Activated CD4-positive, alpha-beta T cell treated with anti-CD3 and anti-CD28 coated beads, Interleukin-2, amount 10 ng/mL, durations not matched to agents 24 days and 14 days (primary cell): Measurements from ENCODE around the gene GPR146. TPM values are rescaled to one million over a fixed set of nuclear protein-coding genes. Genes with fewer than 3 reads are reported as not detected.

Experiments
- DNase-seq: peaks from one replicate; pipeline ENCODE4 v3.0.0; 2022
- H3K27ac Mint-ChIP-seq: one replicate; pipeline ENCODE4 v1.8.0; 2022; ENCODE audit warnings: mild to moderate bottlenecking, mixed read lengths
- H3K27me3 Mint-ChIP-seq: one replicate; pipeline ENCODE4 v1.8.0; 2022; ENCODE audit warnings: mixed read lengths
- H3K36me3 Mint-ChIP-seq: one replicate; pipeline ENCODE4 v1.8.0; 2022; ENCODE audit warnings: low read depth, mild to moderate bottlenecking, mixed read lengths
- H3K4me1 Mint-ChIP-seq: one replicate; pipeline ENCODE4 v1.8.0; 2021; ENCODE audit warnings: mixed read lengths
- H3K4me3 Mint-ChIP-seq: one replicate; pipeline ENCODE4 v1.8.0; 2022; ENCODE audit warnings: mild to moderate bottlenecking, moderate library complexity, mixed read lengths
- H3K9me3 Mint-ChIP-seq: one replicate; pipeline ENCODE4 v1.8.0; 2021; ENCODE audit warnings: mixed read lengths
- intact Hi-C: fragments of 100-400 bp; cut with micrococcal nuclease; formaldehyde crosslinking; loops from one replicate; pipeline ENCODE4 v1.15.1; 2023
- total RNA-seq: library from RNA; stranded (reverse); gene quantifications from 2 replicates; pipeline ENCODE4 v1.2.3, GENCODE V29; 2022

GPR146 gene
- total RNA-seq, 1 donor from 2014 or later, result 2.5 TPM

DNA sequence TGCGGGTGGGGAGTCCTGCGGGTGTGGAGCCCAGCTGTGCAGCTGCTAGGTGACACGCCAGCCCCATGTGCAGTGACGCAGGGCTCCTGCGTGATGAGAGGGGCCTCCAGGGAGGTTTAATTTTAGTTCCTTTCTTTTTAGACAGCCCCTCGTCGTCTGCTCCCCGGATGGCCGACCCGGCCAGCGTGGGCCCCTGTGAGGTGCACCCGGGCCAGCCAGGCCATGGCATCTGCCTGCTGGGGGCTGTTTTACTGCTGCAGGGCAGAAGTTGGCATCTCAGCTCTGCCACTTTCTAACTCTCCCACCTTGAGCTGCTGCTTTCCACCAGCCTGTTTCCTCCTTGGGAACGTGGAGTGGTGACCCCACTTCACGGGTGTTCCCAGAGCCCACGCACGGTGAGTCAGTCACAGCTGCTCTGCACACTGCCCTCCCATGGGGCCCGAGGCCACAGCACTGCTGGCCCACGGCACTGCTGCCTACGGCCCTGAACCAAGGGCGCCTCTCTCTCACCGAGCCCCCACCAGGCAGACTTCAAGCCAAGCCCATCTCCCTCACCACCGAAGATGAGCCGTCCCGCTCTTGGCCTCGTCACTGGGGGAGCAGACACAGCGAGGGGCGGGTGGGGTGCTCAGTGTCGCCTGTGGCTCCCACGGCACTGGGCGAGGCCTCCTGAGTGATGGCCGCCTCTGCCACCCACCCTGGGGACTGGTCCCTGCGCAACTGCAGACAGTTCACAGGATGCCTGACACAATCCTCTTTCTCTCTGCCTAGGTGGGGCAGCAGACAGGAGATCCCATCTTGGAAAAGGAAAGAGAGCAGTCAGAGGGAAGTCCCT, 40.1 kb upstream of the GPR146 start:
- Mint-ChIP-seq H3K4me3 (no peak overlapping the region), H3K9me3 (no peaks in the 10 kb centered on the region), H3K36me3 (peaks cover 5% of the 10 kb centered on the region), H3K27ac (no peak overlapping the region), H3K4me1 (no peaks in the 10 kb centered on the region), H3K27me3 (no peaks in the 10 kb centered on the region)
- no peak for DNase-seq
- intact Hi-C loops, result no loop called here

DNA sequence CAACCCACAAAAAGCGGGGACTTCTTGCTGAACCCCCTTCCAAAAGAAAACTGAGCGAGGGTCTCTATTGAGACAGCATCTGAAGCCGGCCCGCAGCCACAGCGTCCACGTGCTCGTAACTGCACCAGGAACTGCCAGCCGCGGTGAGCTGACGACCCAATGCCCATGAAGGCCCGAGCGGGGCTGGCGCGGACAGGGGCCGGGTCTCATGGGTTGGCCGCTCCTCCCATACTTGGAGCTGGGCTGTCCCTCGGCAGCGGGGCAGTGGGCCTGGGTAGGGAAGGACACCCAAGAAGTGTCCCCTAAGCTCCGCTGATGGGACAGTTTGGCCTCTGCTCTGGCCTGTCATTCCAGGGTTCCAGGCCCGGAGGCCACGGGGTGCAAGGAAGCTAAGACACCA, 39.0 kb upstream of the GPR146 start:
- Mint-ChIP-seq H3K36me3 (peaks cover 7% of the 10 kb centered on the region), H3K27me3 (no peaks in the 10 kb centered on the region), H3K4me3 (no peak overlapping the region), H3K27ac (no peak overlapping the region), H3K4me1 (no peaks in the 10 kb centered on the region), H3K9me3 (no peaks in the 10 kb centered on the region)
- no peak for DNase-seq
- intact Hi-C loops, result no loop called here

DNA sequence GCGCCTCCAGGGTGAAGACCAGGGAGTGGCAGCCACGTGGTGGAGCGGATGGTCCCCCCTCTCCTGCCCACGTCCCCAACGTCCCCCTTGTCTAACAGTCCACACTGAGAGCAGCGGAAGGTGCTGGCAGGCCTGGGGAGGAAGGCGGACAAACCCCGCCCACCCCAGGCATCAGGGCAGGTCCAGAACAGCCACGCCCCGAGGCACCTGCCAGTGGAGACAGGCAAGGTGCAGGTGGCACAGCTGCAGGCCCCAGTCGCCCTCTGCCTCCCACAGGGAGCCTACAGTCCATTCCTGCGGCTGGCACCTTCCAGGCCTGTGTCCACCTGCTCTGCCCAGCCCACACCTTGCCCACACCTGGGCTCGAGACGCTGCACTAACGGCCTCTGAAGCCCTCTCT, 36.4 kb upstream of the GPR146 start:
- peaks cover 6% of the 10 kb centered on the region for H3K4me1 Mint-ChIP-seq
- no peak overlapping the region for H3K4me3 Mint-ChIP-seq
- peaks cover 5% of the 10 kb centered on the region for H3K9me3 Mint-ChIP-seq
- no peak for DNase-seq
- no peaks in the 10 kb centered on the region for H3K27me3 Mint-ChIP-seq
- H3K27ac Mint-ChIP-seq, result no peak overlapping the region
- peaks cover 8% of the 10 kb centered on the region for H3K36me3 Mint-ChIP-seq
- intact Hi-C loops, result no loop called here

DNA sequence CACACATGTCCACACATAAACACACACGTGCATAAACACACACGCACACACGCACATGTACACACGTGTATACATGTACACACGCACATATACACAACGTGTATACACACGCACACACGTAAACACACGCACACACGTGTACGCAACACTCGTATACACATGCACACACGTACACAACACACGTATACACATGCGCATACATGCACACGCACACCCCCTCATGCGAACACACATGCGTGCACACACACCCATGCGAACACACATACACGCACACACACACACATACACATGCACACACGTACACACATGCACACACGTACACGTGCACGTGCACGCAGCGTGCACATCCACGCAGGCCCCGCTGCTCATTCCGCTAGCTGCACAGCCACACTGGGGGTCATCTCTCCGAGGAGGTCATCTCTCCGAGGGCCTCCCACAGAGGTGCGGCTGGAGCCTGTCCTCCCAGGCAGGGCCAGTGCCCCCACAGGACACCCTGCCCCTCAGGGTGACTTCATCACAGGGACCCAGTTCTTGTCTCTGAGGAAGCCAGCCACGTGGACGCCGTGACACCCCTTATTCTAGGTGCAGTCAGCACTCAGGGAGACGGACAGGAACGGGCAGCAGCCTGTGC, 35.5 kb upstream of the GPR146 start:
- Mint-ChIP-seq H3K27ac (no peak overlapping the region), H3K27me3 (no peaks in the 10 kb centered on the region), H3K4me3 (no peak overlapping the region), H3K4me1 (peaks cover 6% of the 10 kb centered on the region), H3K9me3 (peaks cover 5% of the 10 kb centered on the region), H3K36me3 (peaks cover 8% of the 10 kb centered on the region)
- DNase-seq, result no peak
- intact Hi-C loops, result no loop called here

DNA sequence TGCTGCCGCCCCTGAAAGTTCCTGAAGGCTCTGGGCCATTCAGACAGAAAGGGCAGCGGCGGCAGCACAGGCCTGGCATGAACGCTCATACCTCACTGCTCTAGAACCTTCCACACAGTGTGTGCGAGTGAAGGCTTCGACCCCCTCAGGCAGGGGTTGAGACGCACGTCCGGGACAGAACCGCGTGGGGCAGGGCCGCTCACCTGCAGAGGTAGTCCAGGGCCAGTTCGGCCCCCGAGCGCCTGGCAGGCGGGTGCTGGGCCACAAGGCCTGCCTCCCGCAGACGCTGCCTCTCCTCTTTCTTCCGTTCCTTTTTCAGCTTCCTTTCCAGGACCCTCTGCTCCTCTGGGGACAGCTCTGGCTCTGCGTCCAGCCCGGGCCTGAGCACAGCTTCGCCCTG, 34.6 kb upstream of the GPR146 start:
- Mint-ChIP-seq H3K4me3 (no peak overlapping the region), H3K4me1 (peaks cover 6% of the 10 kb centered on the region), H3K27me3 (no peaks in the 10 kb centered on the region), H3K9me3 (peaks cover 5% of the 10 kb centered on the region), H3K27ac (no peak overlapping the region), H3K36me3 (peaks cover 8% of the 10 kb centered on the region)
- intact Hi-C loops, result loop anchor here (5.0 kb wide), 1 partner anchor 58 kb away; no protein-coding TSS in a partner anchor
- DNase-seq, result no peak

DNA sequence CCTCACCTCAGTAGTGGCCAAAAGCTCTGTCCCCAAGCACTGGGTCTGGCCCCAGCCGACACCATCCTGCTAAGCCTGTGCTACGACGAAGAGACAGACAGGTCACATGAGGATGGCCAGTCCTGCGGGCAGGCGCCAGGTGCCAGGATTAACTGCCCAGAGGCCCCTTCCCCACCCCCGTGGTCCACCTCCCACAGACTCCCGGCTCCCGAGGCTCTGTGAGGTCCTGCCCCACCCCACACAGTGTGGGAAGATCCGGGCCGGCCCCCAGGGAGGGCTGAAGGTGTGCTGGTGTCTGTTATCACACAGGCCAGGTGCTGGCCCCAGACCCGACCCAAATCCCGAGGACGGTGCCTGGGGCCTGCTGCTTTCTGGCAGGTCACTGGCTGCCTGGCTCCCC, 34.1 kb upstream of the GPR146 start:
- no peak for DNase-seq
- H3K27ac Mint-ChIP-seq, result no peak overlapping the region

DNA sequence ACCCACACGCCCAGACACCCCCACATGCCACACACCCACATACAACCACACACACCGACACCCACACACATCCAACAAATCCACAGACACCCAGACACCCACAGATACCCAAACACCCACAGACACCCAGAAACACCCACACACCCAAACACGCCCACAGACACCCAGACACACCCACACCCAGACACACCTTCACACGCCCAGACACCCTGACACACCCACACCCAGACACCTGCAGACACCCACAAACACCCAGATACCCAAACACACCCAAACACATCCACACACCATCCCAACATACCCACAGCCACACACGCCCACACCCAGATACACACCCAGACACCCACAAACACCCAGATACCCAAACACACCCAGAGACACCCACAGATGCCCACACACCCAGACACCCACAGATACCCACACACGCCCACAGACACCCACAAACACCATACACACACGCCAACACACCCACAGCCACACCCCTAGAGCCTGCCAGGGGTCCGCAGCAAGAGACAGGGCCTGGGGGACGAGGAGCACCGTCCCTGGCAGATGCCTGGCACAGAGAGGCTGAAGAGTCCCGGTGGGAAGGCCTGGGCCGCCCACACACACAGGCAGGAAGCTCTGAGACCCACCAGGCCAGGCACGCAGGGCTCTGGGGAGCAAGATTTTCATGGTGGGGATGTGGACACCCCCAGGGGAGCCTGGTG, 32.9 kb upstream of the GPR146 start:
- H3K4me1 Mint-ChIP-seq, result peaks cover 6% of the 10 kb centered on the region
- DNase-seq, result no peak
- peak overlapping the region; percentile 30 for H3K4me3 Mint-ChIP-seq
- H3K36me3 Mint-ChIP-seq, result peaks cover 8% of the 10 kb centered on the region
- intact Hi-C loops, result loop anchor here (5.0 kb wide), 1 partner anchor 56 kb away; no protein-coding TSS in a partner anchor
- H3K27me3 Mint-ChIP-seq, result no peaks in the 10 kb centered on the region
- H3K9me3 Mint-ChIP-seq, result peaks cover 5% of the 10 kb centered on the region
- peak overlapping the region; percentile 87 for H3K27ac Mint-ChIP-seq

More for the DNA sequence above, 34.1 kb upstream of the GPR146 start:
- Mint-ChIP-seq H3K27me3 (no peaks in the 10 kb centered on the region), H3K4me3 (no peak overlapping the region), H3K4me1 (peaks cover 6% of the 10 kb centered on the region), H3K9me3 (peaks cover 5% of the 10 kb centered on the region), H3K36me3 (peaks cover 8% of the 10 kb centered on the region)
- intact Hi-C loops, result loop anchor here (5.0 kb wide), 1 partner anchor 57 kb away; no protein-coding TSS in a partner anchor

DNA sequence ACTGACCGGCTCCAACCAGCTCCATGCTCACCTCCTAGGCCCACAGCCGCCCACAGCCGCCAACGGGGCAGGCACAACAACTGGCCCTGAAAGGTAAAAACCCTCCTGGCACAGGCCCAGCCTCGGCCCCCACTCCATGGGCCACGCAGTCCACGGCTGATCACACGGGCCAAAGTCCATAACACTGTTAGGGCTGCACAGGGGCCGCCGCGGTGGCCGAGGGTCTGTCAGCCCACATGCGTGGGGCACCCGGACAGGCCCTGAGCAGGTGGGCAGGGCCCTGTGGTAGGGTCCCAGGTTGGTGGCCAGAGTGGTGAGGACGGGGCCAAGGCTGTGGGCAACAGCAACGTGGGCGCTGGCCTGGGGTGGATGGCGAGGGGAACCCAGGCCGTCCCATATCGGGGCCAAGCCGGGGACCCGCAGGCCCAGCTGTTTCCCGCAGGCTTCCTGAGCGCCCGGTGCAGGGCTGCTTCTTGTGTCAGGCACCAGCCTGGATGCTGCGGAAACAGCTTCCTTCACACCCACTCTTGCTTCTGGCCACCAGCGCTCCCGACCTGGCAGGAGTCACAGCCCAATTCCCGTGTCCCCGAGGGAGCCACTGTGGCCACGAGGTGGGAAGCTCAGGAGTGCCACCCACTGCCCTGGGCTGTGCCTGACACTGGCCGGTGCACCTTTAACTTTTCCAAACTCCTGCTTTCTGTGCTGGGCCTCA, 32.2 kb upstream of the GPR146 start:
- peaks cover 6% of the 10 kb centered on the region for H3K4me1 Mint-ChIP-seq

DNA sequence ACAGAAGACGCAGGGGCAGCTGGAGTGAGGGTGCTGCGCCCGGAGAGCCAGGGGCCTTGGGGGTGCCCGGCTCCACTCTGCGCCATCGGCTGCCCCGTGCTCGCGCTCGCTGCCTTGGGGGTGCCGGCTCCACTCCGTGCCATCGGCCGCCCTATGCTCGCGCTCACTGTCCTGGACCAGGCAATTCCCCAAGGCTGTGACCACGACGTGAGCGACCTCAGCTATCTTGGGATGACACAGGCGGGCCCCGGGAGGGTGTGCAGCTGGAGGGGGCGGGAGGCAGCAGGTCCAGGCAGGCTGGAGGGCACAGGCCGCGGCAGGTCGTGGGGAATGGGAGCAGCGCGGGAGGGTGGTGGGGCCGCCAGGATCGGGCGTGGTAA, 31.6 kb upstream of the GPR146 start:
- no peak for DNase-seq
- intact Hi-C loops, result loop anchor here (5.0 kb wide), 1 partner anchor 55 kb away; no protein-coding TSS in a partner anchor
- peaks cover 5% of the 10 kb centered on the region for H3K9me3 Mint-ChIP-seq
- no peak overlapping the region for H3K27ac Mint-ChIP-seq
- H3K27me3 Mint-ChIP-seq, result no peaks in the 10 kb centered on the region
- H3K36me3 Mint-ChIP-seq, result peaks cover 8% of the 10 kb centered on the region
- H3K4me3 Mint-ChIP-seq, result no peak overlapping the region
- H3K4me1 Mint-ChIP-seq, result peaks cover 6% of the 10 kb centered on the region

More for the DNA sequence above, 32.2 kb upstream of the GPR146 start:
- intact Hi-C loops, result loop anchor here (5.0 kb wide), 1 partner anchor 55 kb away; no protein-coding TSS in a partner anchor
- peaks cover 5% of the 10 kb centered on the region for H3K9me3 Mint-ChIP-seq
- H3K27ac Mint-ChIP-seq, result no peak overlapping the region
- no peaks in the 10 kb centered on the region for H3K27me3 Mint-ChIP-seq
- no peak for DNase-seq
- peaks cover 8% of the 10 kb centered on the region for H3K36me3 Mint-ChIP-seq
- no peak overlapping the region for H3K4me3 Mint-ChIP-seq

DNA sequence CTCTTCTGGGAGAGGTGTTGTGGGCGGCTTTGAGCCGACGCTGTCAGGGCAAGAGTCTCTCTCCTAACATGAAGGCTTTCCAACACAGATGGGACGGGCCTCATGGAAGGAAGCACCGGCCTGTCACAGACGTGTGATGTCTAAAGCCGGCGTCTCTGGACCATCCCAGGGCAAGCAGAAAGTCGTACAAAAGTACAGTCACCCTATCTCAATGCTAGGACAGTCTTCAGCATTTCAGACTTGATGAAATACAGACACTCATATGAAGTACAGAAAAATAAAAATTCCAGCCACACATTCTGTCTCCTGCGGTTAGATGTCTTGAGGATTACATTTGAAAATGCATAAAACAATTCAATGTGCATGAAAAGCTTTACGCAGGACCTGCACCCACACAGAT, 30.8 kb upstream of the GPR146 start:
- H3K27me3 Mint-ChIP-seq, result no peaks in the 10 kb centered on the region

DNA sequence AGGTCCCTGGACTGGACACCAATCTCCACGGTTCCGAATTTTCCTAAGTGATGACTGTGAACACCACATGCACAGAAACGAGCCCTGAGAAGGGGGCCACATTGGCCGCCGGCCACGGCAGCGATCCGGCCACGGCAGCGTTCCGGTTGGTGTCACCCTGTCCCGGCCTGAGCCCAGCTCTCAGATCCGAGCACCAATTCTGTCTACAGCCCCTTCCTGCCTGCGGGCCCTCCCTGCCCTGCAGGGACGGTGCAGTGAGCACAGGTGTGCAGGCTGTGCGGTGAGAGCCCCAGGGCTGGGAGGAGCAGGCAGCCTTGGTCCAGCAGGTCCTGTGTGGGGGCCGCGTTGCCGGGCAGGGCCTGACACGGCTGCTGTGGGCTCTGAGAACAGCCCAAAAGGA, 29.7 kb upstream of the GPR146 start:
- Mint-ChIP-seq H3K27ac (no peak overlapping the region), H3K4me1 (peaks cover 12% of the 10 kb centered on the region), H3K4me3 (no peak overlapping the region), H3K27me3 (no peaks in the 10 kb centered on the region), H3K36me3 (peaks cover 8% of the 10 kb centered on the region), H3K9me3 (peaks cover 5% of the 10 kb centered on the region)
- intact Hi-C loops, result loop anchor here (5.0 kb wide), 1 partner anchor 53 kb away; no protein-coding TSS in a partner anchor
- no peak for DNase-seq

More for the DNA sequence above, 30.8 kb upstream of the GPR146 start:
- H3K9me3 Mint-ChIP-seq, result peaks cover 5% of the 10 kb centered on the region
- intact Hi-C loops, result loop anchor here (5.0 kb wide), 1 partner anchor 54 kb away; no protein-coding TSS in a partner anchor
- no peak for DNase-seq
- peaks cover 10% of the 10 kb centered on the region for H3K36me3 Mint-ChIP-seq
- H3K27ac Mint-ChIP-seq, result no peak overlapping the region
- H3K4me1 Mint-ChIP-seq, result peaks cover 12% of the 10 kb centered on the region
- H3K4me3 Mint-ChIP-seq, result no peak overlapping the region

DNA sequence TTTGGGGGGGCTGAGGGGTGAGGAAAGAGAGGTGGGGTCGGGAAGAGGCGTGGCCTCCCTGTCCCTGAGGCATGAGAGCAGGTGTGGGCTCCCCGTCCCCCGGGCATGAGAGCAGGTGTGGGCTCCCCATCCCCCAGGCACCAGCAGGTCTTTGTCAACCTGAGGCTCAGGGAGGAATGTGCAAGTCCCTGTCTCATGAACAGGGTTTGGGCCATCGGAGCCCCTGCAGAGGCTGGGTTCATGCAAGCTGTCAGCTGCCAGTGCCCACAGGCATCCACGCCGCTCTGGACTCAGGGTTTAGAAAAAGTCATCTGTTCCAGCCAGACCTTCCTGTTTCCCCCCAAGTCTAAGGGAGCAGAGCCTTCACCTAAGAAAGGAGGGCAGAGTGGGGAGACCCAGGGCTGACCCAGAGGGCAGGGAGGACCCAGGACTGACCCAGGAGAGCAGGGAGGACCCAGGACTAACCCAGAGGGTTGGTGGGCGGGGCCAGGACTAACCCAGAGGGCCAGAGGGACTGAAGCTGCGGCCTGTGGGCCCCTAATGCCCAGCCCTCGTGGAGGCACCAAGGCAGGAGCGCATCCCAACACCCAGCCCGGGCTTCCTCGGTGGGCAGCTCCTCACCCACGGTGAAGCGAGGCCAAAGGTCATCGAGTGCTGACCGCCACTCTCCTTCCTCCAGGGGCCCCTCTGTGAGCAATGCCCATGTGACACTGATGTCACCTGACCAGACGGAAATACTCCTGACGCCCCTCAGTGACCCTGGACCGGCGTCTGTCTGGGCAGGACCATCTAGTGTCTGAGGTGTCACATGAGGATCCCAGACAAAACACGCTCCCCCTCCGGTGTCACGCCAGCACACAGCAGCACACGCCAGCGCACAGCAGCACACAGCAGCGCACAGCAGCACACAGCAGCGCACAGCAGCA, 28.9 kb upstream of the GPR146 start:
- H3K36me3 Mint-ChIP-seq, result peaks cover 7% of the 10 kb centered on the region
- no peak overlapping the region for H3K4me3 Mint-ChIP-seq
- intact Hi-C loops, result no loop called here
- no peak overlapping the region for H3K27ac Mint-ChIP-seq
- peaks cover 5% of the 10 kb centered on the region for H3K9me3 Mint-ChIP-seq
- H3K27me3 Mint-ChIP-seq, result no peaks in the 10 kb centered on the region
- peaks cover 12% of the 10 kb centered on the region for H3K4me1 Mint-ChIP-seq
- DNase-seq, result no peak
